ENCODE results near the gene CD9.

DNA sequence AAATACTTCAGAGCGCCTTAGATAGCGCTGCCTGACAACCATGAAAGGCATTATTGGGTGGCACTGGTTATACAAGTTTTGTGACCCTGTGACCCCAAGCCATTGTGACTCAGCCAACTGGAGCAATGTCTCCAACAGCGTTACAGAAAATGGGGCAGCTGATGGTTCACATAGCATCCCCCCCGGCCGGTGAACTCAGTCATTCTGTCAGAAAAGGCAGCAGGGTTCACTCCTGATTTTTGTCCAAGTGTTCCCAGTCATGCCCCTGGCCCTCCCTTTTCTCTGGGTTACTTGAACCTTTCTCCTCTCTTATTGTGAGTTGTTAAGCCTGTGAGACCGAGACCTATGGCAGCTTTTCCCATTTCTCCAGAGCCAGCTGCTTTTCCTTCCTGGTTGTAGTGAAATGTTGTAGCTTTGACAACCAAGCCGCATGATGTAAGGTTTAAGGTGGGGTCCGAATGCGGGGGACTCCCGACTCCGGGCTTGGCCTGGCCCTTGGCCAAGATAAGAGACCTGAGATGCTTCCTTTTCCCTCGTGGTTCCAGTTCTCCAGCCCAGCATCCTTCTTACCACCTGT is 22.0 kb downstream of the CD9 start:
- TF ChIP-seq, protein P1, sequence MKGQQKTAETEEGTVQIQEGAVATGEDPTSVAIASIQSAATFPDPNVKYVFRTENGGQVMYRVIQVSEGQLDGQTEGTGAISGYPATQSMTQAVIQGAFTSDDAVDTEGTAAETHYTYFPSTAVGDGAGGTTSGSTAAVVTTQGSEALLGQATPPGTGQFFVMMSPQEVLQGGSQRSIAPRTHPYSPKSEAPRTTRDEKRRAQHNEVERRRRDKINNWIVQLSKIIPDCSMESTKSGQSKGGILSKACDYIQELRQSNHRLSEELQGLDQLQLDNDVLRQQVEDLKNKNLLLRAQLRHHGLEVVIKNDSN (IDR thresholded peaks at IDR 0.05; ENCODE audit: borderline replicate concordance, low read depth): no peak
- TF ChIP-seq, protein P2, sequence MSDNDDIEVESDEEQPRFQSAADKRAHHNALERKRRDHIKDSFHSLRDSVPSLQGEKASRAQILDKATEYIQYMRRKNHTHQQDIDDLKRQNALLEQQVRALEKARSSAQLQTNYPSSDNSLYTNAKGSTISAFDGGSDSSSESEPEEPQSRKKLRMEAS (IDR thresholded peaks at IDR 0.05; ENCODE audit: low read depth): no peak
- TF ChIP-seq, protein P3, sequence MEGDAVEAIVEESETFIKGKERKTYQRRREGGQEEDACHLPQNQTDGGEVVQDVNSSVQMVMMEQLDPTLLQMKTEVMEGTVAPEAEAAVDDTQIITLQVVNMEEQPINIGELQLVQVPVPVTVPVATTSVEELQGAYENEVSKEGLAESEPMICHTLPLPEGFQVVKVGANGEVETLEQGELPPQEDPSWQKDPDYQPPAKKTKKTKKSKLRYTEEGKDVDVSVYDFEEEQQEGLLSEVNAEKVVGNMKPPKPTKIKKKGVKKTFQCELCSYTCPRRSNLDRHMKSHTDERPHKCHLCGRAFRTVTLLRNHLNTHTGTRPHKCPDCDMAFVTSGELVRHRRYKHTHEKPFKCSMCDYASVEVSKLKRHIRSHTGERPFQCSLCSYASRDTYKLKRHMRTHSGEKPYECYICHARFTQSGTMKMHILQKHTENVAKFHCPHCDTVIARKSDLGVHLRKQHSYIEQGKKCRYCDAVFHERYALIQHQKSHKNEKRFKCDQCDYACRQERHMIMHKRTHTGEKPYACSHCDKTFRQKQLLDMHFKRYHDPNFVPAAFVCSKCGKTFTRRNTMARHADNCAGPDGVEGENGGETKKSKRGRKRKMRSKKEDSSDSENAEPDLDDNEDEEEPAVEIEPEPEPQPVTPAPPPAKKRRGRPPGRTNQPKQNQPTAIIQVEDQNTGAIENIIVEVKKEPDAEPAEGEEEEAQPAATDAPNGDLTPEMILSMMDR (IDR thresholded peaks at IDR 0.05): no peak
- TF ChIP-seq YY1 (IDR thresholded peaks at IDR 0.05; ENCODE audit: low read depth) (no peak), ELF1 (IDR thresholded peaks at IDR 0.05) (no peak), TEAD4 (IDR thresholded peaks at IDR 0.05; ENCODE audit: borderline replicate concordance, insufficient read depth) (no peak), SIN3A (IDR thresholded peaks at IDR 0.05; ENCODE audit: borderline replicate concordance, low read depth, low read length) (no peak), POLR2AphosphoS5 (IDR thresholded peaks at IDR 0.05; ENCODE audit: low read depth, low read length) (no peak), RCOR1 (IDR thresholded peaks at IDR 0.05; ENCODE audit: low read length) (no peak), TAF1 (IDR thresholded peaks at IDR 0.05; ENCODE audit: borderline replicate concordance, low read depth, low read length) (no peak)
- TF ChIP-seq, protein P4, sequence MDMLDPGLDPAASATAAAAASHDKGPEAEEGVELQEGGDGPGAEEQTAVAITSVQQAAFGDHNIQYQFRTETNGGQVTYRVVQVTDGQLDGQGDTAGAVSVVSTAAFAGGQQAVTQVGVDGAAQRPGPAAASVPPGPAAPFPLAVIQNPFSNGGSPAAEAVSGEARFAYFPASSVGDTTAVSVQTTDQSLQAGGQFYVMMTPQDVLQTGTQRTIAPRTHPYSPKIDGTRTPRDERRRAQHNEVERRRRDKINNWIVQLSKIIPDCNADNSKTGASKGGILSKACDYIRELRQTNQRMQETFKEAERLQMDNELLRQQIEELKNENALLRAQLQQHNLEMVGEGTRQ (IDR thresholded peaks at IDR 0.05; ENCODE audit: borderline replicate concordance, low read depth, low read length): no peak
- TF ChIP-seq, protein P5, sequence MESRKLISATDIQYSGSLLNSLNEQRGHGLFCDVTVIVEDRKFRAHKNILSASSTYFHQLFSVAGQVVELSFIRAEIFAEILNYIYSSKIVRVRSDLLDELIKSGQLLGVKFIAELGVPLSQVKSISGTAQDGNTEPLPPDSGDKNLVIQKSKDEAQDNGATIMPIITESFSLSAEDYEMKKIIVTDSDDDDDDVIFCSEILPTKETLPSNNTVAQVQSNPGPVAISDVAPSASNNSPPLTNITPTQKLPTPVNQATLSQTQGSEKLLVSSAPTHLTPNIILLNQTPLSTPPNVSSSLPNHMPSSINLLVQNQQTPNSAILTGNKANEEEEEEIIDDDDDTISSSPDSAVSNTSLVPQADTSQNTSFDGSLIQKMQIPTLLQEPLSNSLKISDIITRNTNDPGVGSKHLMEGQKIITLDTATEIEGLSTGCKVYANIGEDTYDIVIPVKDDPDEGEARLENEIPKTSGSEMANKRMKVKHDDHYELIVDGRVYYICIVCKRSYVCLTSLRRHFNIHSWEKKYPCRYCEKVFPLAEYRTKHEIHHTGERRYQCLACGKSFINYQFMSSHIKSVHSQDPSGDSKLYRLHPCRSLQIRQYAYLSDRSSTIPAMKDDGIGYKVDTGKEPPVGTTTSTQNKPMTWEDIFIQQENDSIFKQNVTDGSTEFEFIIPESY (IDR thresholded peaks at IDR 0.05; ENCODE audit: borderline replicate concordance, low read depth): no peak
